HG02943 (cell line): ENCODE data around the gene IL23A.
"Not testable (repeated sequence)": the region's sequence is repeated elsewhere in the genome, so short reads cannot be mapped to it uniquely, and the experiment has no call there.

Source experiments
- ATAC-seq: cut with Tn5 transposase; IDR thresholded peaks from one replicate; pipeline ENCODE4 v1.9.1; 2021; ENCODE audit warnings: mild to moderate bottlenecking, low read depth, moderate library complexity; ENCODE audit not compliant: unreplicated experiment

The IL23A gene

GRCh38 chr12:56338308-56339157, at the start of gene IL23A:
TSS of gene IL23A (plus strand) at chr12:56338884. CDS start at chr12:56339045, 161 bp downstream.
- ATAC-seq: no peak

GRCh38 chr12:56293795-56294194, 44.9 kb upstream of the IL23A start:
- ATAC-seq: no peak

- no peak for ATAC-seq
Measured at GRCh38 chr12:56296295-56296694, 42.4 kb upstream of the IL23A start.

GRCh38 chr12:56297400-56297799, 41.3 kb upstream of the IL23A start:
- ATAC-seq: no peak

GRCh38 chr12:56298828-56299227, 39.9 kb upstream of the IL23A start:
- ATAC-seq: no peak

GRCh38 chr12:56299308-56299852, 39.3 kb upstream of the IL23A start:
- ATAC-seq: no peak

GRCh38 chr12:56299853-56300643, 38.6 kb upstream of the IL23A start, which contains the start of gene CS:
TSS of gene CS (minus strand) at chr12:56300330. CDS start at chr12:56300201, 129 bp downstream.
- ATAC-seq: peak; percentile 88

- peak; percentile 2 for ATAC-seq
Measured at GRCh38 chr12:56300644-56301464, 37.8 kb upstream of the IL23A start.

- no peak for ATAC-seq
Measured at GRCh38 chr12:56304276-56304675, 34.4 kb upstream of the IL23A start.

- ATAC-seq: no peak
Measured at GRCh38 chr12:56304872-56305590, 33.7 kb upstream of the IL23A start.

GRCh38 chr12:56307221-56307965, 31.3 kb upstream of the IL23A start:
- no peak for ATAC-seq

- no peak for ATAC-seq
Measured at GRCh38 chr12:56308714-56309113, 30.0 kb upstream of the IL23A start.

- ATAC-seq: no peak
Measured at GRCh38 chr12:56311003-56311402, 27.7 kb upstream of the IL23A start.

- ATAC-seq: no peak
Measured at GRCh38 chr12:56315249-56315621, 23.4 kb upstream of the IL23A start.

GRCh38 chr12:56315622-56316473, 22.8 kb upstream of the IL23A start, which contains the start of gene CNPY2:
TSS of gene CNPY2 (minus strand) at chr12:56315988. CDS start at chr12:56315217, 771 bp downstream.
- peak; percentile 91 for ATAC-seq

- ATAC-seq: no peak
Measured at GRCh38 chr12:56317675-56318074, 21.0 kb upstream of the IL23A start.

- no peak for ATAC-seq
Measured at GRCh38 chr12:56321027-56321426, 17.7 kb upstream of the IL23A start.

- ATAC-seq: not testable (repeated sequence)
Measured at GRCh38 chr12:56321610-56322009, 17.1 kb upstream of the IL23A start.
